HepG2 (cell line): ENCODE results near the gene DDX17. TPM values are rescaled to one million over a fixed set of nuclear protein-coding genes. Genes with fewer than 3 reads are reported as not detected.

Experiments
- ATF7 ChIP-seq, 2 experiments: fragments of 450-650 bp in 1 of 2; sonication (generic) in 1 of 2; formaldehyde crosslinking in 1 of 2; IDR thresholded peaks; 2 replicates each; pipeline versions ENCODE4 v1.4.0 to v1.6.1; 2016 to 2020; ENCODE audit warnings: antibody characterized with exemption in 1 of 2, mild to moderate bottlenecking in 1 of 2, missing genetic modification reagents in 1 of 2
- ELF1 ChIP-seq: sonication (generic); formaldehyde crosslinking; IDR thresholded peaks from 2 replicates; pipeline ENCODE4 v1.4.0; 2020; ENCODE audit warnings: missing genetic modification reagents
- FOSL2 ChIP-seq: sonication (generic); formaldehyde crosslinking; IDR thresholded peaks from 2 replicates; pipeline ENCODE4 v1.4.0; 2020; ENCODE audit warnings: missing genetic modification reagents
- HES4 ChIP-seq: sonication (generic); formaldehyde crosslinking; IDR thresholded peaks from 2 replicates; pipeline ENCODE4 v1.9.0; 2021; ENCODE audit warnings: mild to moderate bottlenecking, missing genetic modification reagents, borderline replicate concordance
- MIER3 ChIP-seq: IDR thresholded peaks from 2 replicates; pipeline ENCODE4 v1.6.1; 2016; ENCODE audit warnings: missing compliant biosample characterization, borderline replicate concordance
- NFATC3 ChIP-seq: sonication (generic); formaldehyde crosslinking; IDR thresholded peaks from 2 replicates; pipeline ENCODE4 v1.5.1; 2020; ENCODE audit warnings: mild to moderate bottlenecking, missing genetic modification reagents
- PPARG ChIP-seq: conservative IDR thresholded peaks from 2 replicates; pipeline ENCODE4 v1.6.1; 2016; ENCODE audit warnings: missing biosample characterization, missing genetic modification reagents
- PTBP1 ChIP-seq: fragments of 200-400 bp; formaldehyde crosslinking; IDR thresholded peaks from 2 replicates; pipeline ENCODE4 v1.6.1; 2018; ENCODE audit warnings: low read length, low read depth; ENCODE audit not compliant: poor library complexity, severe bottlenecking
- RFX3 ChIP-seq: IDR thresholded peaks from 2 replicates; pipeline ENCODE4 v1.6.1; 2016; ENCODE audit warnings: missing biosample characterization, missing genetic modification reagents
- SAP130 ChIP-seq: IDR thresholded peaks from 2 replicates; pipeline ENCODE4 v1.6.1; 2016; ENCODE audit warnings: low read depth
- SIX4 ChIP-seq: sonication (generic); formaldehyde crosslinking; IDR thresholded peaks from 2 replicates; pipeline ENCODE4 v1.4.0; 2020; ENCODE audit warnings: missing genetic modification reagents
- SPEN ChIP-seq: sonication (generic); formaldehyde crosslinking; IDR thresholded peaks from 2 replicates; pipeline ENCODE4 v1.5.1; 2020; ENCODE audit warnings: low read depth, mild to moderate bottlenecking, missing genetic modification reagents
- TCF7 ChIP-seq: sonication (generic); IDR thresholded peaks from 2 replicates; pipeline ENCODE4 v1.6.1; 2016; ENCODE audit warnings: antibody characterized with exemption, low read depth
- TRIM24 ChIP-seq: sonication (generic); formaldehyde crosslinking; IDR thresholded peaks from 2 replicates; pipeline ENCODE4 v1.8.0; 2022; ENCODE audit warnings: mild to moderate bottlenecking, missing genetic modification reagents
- TSC22D2 ChIP-seq: sonication (generic); formaldehyde crosslinking; IDR thresholded peaks from 2 replicates; pipeline ENCODE4 v1.5.1; 2020; ENCODE audit warnings: missing genetic modification reagents, mild to moderate bottlenecking, borderline replicate concordance
- ZFP41 ChIP-seq: sonication (generic); formaldehyde crosslinking; IDR thresholded peaks from 2 replicates; pipeline ENCODE4 v1.4.0; 2020; ENCODE audit warnings: mild to moderate bottlenecking, missing genetic modification reagents, borderline replicate concordance
- ZKSCAN8 ChIP-seq: IDR thresholded peaks from 2 replicates; pipeline ENCODE4 v1.6.1; 2016; ENCODE audit warnings: borderline replicate concordance, missing genetic modification reagents, missing compliant biosample characterization
- ZNF446 ChIP-seq: sonication (generic); formaldehyde crosslinking; IDR thresholded peaks from 2 replicates; pipeline ENCODE4 v1.5.0; 2020; ENCODE audit warnings: mild to moderate bottlenecking, missing genetic modification reagents
- ZNF558 ChIP-seq: sonication (generic); formaldehyde crosslinking; IDR thresholded peaks from 2 replicates; pipeline ENCODE4 v1.9.0; 2022; ENCODE audit warnings: mild to moderate bottlenecking, missing genetic modification reagents, borderline replicate concordance
- ZNF674 ChIP-seq: sonication (generic); formaldehyde crosslinking; IDR thresholded peaks from 2 replicates; pipeline ENCODE4 v1.5.0; 2020; ENCODE audit warnings: low read depth, mild to moderate bottlenecking, missing genetic modification reagents
- ZNF749 ChIP-seq: sonication (generic); formaldehyde crosslinking; IDR thresholded peaks from 2 replicates; pipeline ENCODE4 v1.8.0; 2022; ENCODE audit warnings: mild to moderate bottlenecking, missing genetic modification reagents, moderate library complexity, borderline replicate concordance
- ZNF83 ChIP-seq: sonication (generic); formaldehyde crosslinking; IDR thresholded peaks from 2 replicates; pipeline ENCODE4 v1.4.0; 2020; ENCODE audit warnings: missing genetic modification reagents, mild to moderate bottlenecking, borderline replicate concordance
- ZNF839 ChIP-seq: sonication (generic); formaldehyde crosslinking; IDR thresholded peaks from 2 replicates; pipeline ENCODE4 v1.4.0; 2020; ENCODE audit warnings: missing genetic modification reagents, mild to moderate bottlenecking, borderline replicate concordance
- polyA plus RNA-seq, 8 experiments: library from polyadenylated mRNA; depleted of rRNA in 3 of 8; stranded (reverse) in 7 of 8; unstranded in 1 of 8; fragments of >200 nt; fragmentation: Illumina TruSeq in 4 of 8; extraction: Trizol in 4 of 8; gene quantifications; 2 replicates each; pipeline versions ENCODE4 v1.2.1 to v1.2.3, GENCODE V29; 2011 to 2016; ENCODE audit warnings: low read depth in 4 of 8, missing spikeins in 1 of 8, mixed read lengths in 1 of 8; ENCODE audit not compliant: insufficient read depth in 1 of 8
- total RNA-seq, 5 experiments: library from RNA; depleted of rRNA; stranded (reverse); fragments of >200 nt; fragmentation: Illumina TruSeq; extraction: Trizol; gene quantifications; 2 replicates each; pipeline ENCODE4 v1.2.3, GENCODE V29; 2016; ENCODE audit warnings: low read depth in 1 of 5
- TF ChIP-seq, protein P1 (sequence below): IDR thresholded peaks from 2 replicates; pipeline ENCODE4 v1.6.1; 2016
- TF ChIP-seq, protein P2 (sequence below): sonication (generic); formaldehyde crosslinking; IDR thresholded peaks from 2 replicates; pipeline ENCODE4 v1.4.0; 2020; ENCODE audit warnings: missing genetic modification reagents, mild to moderate bottlenecking, borderline replicate concordance
- TF ChIP-seq, protein P3 (sequence below): sonication (generic); formaldehyde crosslinking; IDR thresholded peaks from 2 replicates; pipeline ENCODE4 v1.5.1; 2020; ENCODE audit warnings: missing genetic modification reagents, mild to moderate bottlenecking, borderline replicate concordance

The DDX17 gene
- total and polyA plus RNA-seq, 2 of the 13 experiments (the other 11 are each of a cell fraction or from before 2014, with no cell fraction given): 238 to 344 TPM

DNA sequence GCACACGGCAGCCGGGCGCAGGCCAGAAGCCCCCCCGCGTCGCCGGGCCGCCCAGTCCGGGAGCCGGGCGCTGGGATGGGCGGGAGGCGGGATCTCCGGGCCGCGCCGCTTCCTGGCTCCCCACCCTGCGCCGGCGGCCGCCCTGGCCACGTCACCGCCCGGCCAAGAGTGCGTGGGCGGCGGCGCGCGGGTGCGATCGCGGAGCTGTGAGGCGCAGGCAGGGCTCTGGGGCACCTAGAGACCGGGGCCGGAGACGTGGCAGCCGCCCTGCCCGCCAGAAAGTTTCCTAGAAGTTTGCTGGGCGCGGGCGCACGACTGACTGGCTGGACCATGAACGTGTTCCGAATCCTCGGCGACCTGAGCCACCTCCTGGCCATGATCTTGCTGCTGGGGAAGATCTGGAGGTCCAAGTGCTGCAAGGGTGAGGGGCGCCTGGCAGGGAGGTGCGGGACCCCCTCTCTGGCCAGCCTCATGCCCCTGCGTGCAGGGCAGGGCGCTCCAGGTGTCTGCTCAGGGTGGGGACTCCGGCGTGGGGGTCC, 38.1 kb downstream of the DDX17 start, which contains the start of gene KDELR3 (continued):
- no peak for TF ChIP-seq TSC22D2 (CRISPR knock-in tag)
- TF ChIP-seq ZNF674: no peak
- TF ChIP-seq ELF1 (CRISPR knock-in tag): no peak
- TF ChIP-seq, protein P1, sequence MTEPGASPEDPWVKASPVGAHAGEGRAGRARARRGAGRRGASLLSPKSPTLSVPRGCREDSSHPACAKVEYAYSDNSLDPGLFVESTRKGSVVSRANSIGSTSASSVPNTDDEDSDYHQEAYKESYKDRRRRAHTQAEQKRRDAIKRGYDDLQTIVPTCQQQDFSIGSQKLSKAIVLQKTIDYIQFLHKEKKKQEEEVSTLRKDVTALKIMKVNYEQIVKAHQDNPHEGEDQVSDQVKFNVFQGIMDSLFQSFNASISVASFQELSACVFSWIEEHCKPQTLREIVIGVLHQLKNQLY (CRISPR knock-in tag): no peak
- no peak for TF ChIP-seq SIX4 (CRISPR knock-in tag)
- peak; percentile 25 for TF ChIP-seq SPEN (CRISPR knock-in tag)
- no peak for TF ChIP-seq ZKSCAN8 (CRISPR knock-in tag)
- TF ChIP-seq HES4 (CRISPR knock-in tag): no peak; the same call in 1 of the 2 replicates
- no peak for TF ChIP-seq TCF7
- TF ChIP-seq, protein P2, sequence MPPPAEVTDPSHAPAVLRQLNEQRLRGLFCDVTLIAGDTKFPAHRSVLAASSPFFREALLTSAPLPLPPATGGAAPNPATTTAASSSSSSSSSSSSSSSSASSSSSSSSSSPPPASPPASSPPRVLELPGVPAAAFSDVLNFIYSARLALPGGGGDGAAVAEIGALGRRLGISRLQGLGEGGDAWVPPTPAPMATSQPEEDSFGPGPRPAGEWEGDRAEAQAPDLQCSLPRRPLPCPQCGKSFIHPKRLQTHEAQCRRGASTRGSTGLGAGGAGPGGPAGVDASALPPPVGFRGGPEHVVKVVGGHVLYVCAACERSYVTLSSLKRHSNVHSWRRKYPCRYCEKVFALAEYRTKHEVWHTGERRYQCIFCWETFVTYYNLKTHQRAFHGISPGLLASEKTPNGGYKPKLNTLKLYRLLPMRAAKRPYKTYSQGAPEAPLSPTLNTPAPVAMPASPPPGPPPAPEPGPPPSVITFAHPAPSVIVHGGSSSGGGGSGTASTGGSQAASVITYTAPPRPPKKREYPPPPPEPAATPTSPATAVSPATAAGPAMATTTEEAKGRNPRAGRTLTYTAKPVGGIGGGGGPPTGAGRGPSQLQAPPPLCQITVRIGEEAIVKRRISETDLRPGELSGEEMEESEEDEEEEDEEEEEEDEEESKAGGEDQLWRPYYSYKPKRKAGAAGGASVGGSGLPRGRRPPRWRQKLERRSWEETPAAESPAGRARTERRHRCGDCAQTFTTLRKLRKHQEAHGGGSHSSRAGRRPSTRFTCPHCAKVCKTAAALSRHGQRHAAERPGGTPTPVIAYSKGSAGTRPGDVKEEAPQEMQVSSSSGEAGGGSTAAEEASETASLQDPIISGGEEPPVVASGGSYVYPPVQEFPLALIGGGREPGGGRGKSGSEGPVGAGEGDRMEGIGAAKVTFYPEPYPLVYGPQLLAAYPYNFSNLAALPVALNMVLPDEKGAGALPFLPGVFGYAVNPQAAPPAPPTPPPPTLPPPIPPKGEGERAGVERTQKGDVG (CRISPR knock-in tag): no peak
- TF ChIP-seq ZNF446 (CRISPR knock-in tag): no peak
- TF ChIP-seq ZNF749 (CRISPR knock-in tag): no peak
- no peak for TF ChIP-seq RFX3
- no peak for TF ChIP-seq ZNF83 (CRISPR knock-in tag)
- TF ChIP-seq ZNF839 (CRISPR knock-in tag): no peak
- TF ChIP-seq ATF7 (IDR thresholded peaks at IDR 0.05): no peak
- TF ChIP-seq ATF7 (CRISPR knock-in tag; IDR thresholded peaks at IDR 0.05): no peak
- no peak for TF ChIP-seq MIER3 (CRISPR knock-in tag)
- TF ChIP-seq NFATC3 (CRISPR knock-in tag): no peak
- TF ChIP-seq ZFP41 (CRISPR knock-in tag): no peak
- TF ChIP-seq TRIM24 (CRISPR knock-in tag): no peak
- TF ChIP-seq, protein P3, sequence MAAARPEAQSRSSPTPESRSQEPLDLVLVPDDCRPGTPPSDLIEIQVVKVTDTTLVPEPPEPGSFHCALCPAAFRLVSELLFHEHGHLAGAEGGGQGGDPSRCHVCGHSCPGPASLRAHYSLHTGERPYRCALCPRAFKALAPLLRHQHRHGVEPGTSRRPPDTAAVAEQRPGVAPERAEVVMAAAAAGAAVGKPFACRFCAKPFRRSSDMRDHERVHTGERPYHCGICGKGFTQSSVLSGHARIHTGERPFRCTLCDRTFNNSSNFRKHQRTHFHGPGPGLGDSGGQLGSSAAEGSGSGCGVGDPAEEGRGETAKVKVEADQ (CRISPR knock-in tag): no peak
- no peak for TF ChIP-seq PPARG
- peak; percentile 25 for TF ChIP-seq SAP130 (CRISPR knock-in tag)
- TF ChIP-seq ZNF558 (CRISPR knock-in tag): 0 out of 2 replicates have a peak, but pooled peaks have one; percentile 6
- TF ChIP-seq FOSL2 (CRISPR knock-in tag): no peak
- TF ChIP-seq PTBP1: peak; percentile 71
